WERI-Rb-1 (cell line): ENCODE data around the gene NPFFR1.

Experiments used
- DNase-seq: peaks from one replicate; pipeline ENCODE4 v3.0.0-alpha.2; 2020
- H3K27ac ChIP-seq: fragments of 250-450 bp; sonication (Bioruptor Pico); 2 replicates; pipeline ENCODE4 v1.5.1; 2020; ENCODE audit warnings: mild to moderate bottlenecking, moderate library complexity
- H3K27me3 ChIP-seq: fragments of 250-450 bp; sonication (Bioruptor Pico); 2 replicates; pipeline ENCODE4 v1.5.1; 2021; ENCODE audit warnings: mild to moderate bottlenecking, low read depth, moderate library complexity; ENCODE audit not compliant: insufficient read depth, severe bottlenecking
- H3K36me3 ChIP-seq: fragments of 250-450 bp; sonication (Bioruptor Pico); 2 replicates; pipeline ENCODE4 v1.5.1; 2020; ENCODE audit warnings: mild to moderate bottlenecking, moderate library complexity
- H3K4me3 ChIP-seq: 2 replicates; pipeline ENCODE4 v1.5.1; 2011; ENCODE audit warnings: low read depth, mild to moderate bottlenecking, control low read depth, low read length
- H3K9me3 ChIP-seq: fragments of 250-450 bp; sonication (Bioruptor Pico); 2 replicates; pipeline ENCODE4 v1.5.1; 2021; ENCODE audit warnings: mild to moderate bottlenecking, moderate library complexity; ENCODE audit not compliant: severe bottlenecking
- TF ChIP-seq, protein P1 (sequence below): IDR thresholded peaks from 2 replicates; pipeline ENCODE4 v1.5.1; 2011; ENCODE audit warnings: low read depth, mild to moderate bottlenecking, control low read depth, inconsistent platforms, low read length

The NPFFR1 gene

GRCh38 chr10:70312249-70312648, 28.4 kb upstream of the NPFFR1 start:
- no peak overlapping the region for H3K27ac ChIP-seq
- H3K4me3 ChIP-seq: no peak overlapping the region
- H3K27me3 ChIP-seq: no peaks in the 10 kb centered on the region
- no peak for DNase-seq
- TF ChIP-seq, protein P1, sequence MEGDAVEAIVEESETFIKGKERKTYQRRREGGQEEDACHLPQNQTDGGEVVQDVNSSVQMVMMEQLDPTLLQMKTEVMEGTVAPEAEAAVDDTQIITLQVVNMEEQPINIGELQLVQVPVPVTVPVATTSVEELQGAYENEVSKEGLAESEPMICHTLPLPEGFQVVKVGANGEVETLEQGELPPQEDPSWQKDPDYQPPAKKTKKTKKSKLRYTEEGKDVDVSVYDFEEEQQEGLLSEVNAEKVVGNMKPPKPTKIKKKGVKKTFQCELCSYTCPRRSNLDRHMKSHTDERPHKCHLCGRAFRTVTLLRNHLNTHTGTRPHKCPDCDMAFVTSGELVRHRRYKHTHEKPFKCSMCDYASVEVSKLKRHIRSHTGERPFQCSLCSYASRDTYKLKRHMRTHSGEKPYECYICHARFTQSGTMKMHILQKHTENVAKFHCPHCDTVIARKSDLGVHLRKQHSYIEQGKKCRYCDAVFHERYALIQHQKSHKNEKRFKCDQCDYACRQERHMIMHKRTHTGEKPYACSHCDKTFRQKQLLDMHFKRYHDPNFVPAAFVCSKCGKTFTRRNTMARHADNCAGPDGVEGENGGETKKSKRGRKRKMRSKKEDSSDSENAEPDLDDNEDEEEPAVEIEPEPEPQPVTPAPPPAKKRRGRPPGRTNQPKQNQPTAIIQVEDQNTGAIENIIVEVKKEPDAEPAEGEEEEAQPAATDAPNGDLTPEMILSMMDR: no peak
- H3K9me3 ChIP-seq: no peaks in the 10 kb centered on the region
- H3K36me3 ChIP-seq: no peaks in the 10 kb centered on the region

GRCh38 chr10:70311698-70312097, 27.9 kb upstream of the NPFFR1 start:
- no peak overlapping the region for H3K4me3 ChIP-seq
- H3K27ac ChIP-seq: no peak overlapping the region
- no peaks in the 10 kb centered on the region for H3K27me3 ChIP-seq
- TF ChIP-seq, protein P1: no peak
- no peak for DNase-seq
- no peaks in the 10 kb centered on the region for H3K36me3 ChIP-seq
- no peaks in the 10 kb centered on the region for H3K9me3 ChIP-seq

DNA sequence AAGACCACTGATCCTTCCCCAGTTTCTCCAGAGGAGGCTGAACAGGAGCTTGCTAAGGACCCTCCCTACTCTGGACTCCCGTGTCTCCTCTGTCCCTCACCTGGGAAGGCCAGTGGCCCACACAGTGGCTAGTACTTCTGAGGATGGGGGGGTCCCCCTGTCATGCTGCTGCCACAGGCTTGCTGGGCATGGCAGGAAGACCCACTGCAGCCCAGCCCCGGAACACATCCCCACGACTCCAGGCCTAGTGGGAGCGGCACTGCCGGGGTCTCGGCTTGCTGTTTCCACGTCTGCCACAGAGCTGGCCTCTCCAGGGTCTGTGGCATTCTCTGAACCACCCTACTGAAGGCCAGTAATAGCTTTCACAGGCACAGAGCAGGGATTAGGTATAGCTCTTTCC, 25.9 kb upstream of the NPFFR1 start:
- no peak overlapping the region for H3K4me3 ChIP-seq
- H3K9me3 ChIP-seq: no peaks in the 10 kb centered on the region
- H3K27me3 ChIP-seq: no peaks in the 10 kb centered on the region
- DNase-seq: no peak
- TF ChIP-seq, protein P1: no peak
- H3K27ac ChIP-seq: no peak overlapping the region
- no peaks in the 10 kb centered on the region for H3K36me3 ChIP-seq

- no peaks in the 10 kb centered on the region for H3K27me3 ChIP-seq
- no peak for DNase-seq
- no peaks in the 10 kb centered on the region for H3K9me3 ChIP-seq
- no peaks in the 10 kb centered on the region for H3K36me3 ChIP-seq
- H3K4me3 ChIP-seq: no peak overlapping the region
- H3K27ac ChIP-seq: no peak overlapping the region
- TF ChIP-seq, protein P1: no peak
Observed at GRCh38 chr10:70308121-70309060, 24.6 kb upstream of the NPFFR1 start.

- TF ChIP-seq, protein P1: no peak
- no peak overlapping the region for H3K4me3 ChIP-seq
- no peaks in the 10 kb centered on the region for H3K27me3 ChIP-seq
- no peak overlapping the region for H3K27ac ChIP-seq
- no peaks in the 10 kb centered on the region for H3K9me3 ChIP-seq
- no peak for DNase-seq
- H3K36me3 ChIP-seq: no peaks in the 10 kb centered on the region
Observed at GRCh38 chr10:70306886-70307520, 23.2 kb upstream of the NPFFR1 start.
